ENCODE data around the gene ELAVL4.

DNA sequence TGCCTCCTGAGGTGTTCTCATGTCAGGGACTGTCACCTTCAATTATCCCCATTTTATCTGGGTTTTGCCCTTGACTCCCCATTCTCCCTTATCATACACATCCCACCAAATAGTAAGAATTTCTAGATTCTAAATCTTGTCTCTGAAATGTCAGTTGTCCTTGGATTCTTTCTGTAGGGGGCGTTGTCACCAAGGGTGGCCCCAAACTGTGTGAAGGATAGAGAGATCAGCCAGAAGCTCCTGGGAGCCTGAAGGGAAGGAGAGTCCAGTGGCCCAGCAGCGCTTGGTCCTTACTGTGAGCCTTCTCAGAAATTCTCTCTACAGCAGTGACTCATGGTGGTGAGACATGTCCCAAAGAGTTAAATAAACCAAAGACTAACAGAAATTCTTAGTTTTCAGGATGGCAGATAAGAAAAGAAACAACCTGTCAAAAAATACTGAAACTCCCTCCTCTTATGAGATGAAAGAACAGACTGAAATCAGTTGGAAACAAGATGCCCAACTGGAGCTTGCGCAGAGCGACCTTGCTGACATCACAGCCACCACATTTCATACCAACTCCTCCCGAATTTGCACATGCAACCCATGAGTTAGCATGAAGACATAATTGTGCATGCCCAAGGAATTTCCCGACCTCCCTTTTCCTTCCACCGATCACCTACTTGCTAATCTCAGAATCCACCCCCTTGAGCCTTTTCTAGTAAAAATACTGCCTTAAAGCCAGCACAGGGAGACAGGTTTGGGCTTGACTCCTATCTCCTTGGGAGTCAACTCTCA, 109.8 kb downstream of the ELAVL4 start:
- TF ChIP-seq, protein P1, sequence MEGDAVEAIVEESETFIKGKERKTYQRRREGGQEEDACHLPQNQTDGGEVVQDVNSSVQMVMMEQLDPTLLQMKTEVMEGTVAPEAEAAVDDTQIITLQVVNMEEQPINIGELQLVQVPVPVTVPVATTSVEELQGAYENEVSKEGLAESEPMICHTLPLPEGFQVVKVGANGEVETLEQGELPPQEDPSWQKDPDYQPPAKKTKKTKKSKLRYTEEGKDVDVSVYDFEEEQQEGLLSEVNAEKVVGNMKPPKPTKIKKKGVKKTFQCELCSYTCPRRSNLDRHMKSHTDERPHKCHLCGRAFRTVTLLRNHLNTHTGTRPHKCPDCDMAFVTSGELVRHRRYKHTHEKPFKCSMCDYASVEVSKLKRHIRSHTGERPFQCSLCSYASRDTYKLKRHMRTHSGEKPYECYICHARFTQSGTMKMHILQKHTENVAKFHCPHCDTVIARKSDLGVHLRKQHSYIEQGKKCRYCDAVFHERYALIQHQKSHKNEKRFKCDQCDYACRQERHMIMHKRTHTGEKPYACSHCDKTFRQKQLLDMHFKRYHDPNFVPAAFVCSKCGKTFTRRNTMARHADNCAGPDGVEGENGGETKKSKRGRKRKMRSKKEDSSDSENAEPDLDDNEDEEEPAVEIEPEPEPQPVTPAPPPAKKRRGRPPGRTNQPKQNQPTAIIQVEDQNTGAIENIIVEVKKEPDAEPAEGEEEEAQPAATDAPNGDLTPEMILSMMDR (IDR thresholded peaks at IDR 0.05): no peak
- TF ChIP-seq POLR2A (IDR thresholded peaks at IDR 0.05): no peak

Measured in lower leg skin (tissue), 3 donors.